Pancreas (tissue), 8 donors: ENCODE results near the gene IL9. TPM values are rescaled to one million over a fixed set of nuclear protein-coding genes. Genes with fewer than 3 reads are reported as not detected.

Experiments used
- polyA plus RNA-seq, 2 donors: library from polyadenylated mRNA; stranded (reverse); fragments of 200-250 nt; gene quantifications; one replicate each; pipeline ENCODE4 v1.2.3, GENCODE V29; 2013
- total RNA-seq, 6 donors: library from RNA; stranded (reverse); fragmentation: NEBNext Ultra II Directional in 4 of 6; extraction: Animal tissue kit (Norgen Biotek cat#: 25700) in 4 of 6; gene quantifications; one replicate each; pipeline versions ENCODE4 v1.2.1 to v1.2.4, GENCODE V29; 2021 to 2023
- donor health status: healthy with polysubstance abuse.
- donor health status: DM: no; HTN: no; CAD: no; lungs with moderate emphysema.
- donor health status: DM: no; HTN: no; CAD: no.
- donor health status: Bipolar disorder and iron deficiency.
- donor health status: DM: yes; HTN: yes; CAD: no.
- donor health status: DM: no; HTN: no; CAD: no.
- donor health status: DM: no; HTN: no; CAD: no.
- donor health status: DM: yes; HTN: yes; CAD: no.

The IL9 gene
- total and polyA plus RNA-seq, 8 donors, result not detected

Other genes with a start within 250 kb of the IL9 start
- 1 to 10 TPM in 3 of 6 donors, under 1 TPM in 3; 0.37 to 2.1 (median 1.1) TPM for gene SLC25A48, start 61.2 kb downstream of the IL9 start, total RNA-seq
- 1 to 10 TPM; 1.5 to 3.2 TPM for gene SLC25A48, start 61.2 kb downstream of the IL9 start, polyA plus RNA-seq
- gene LECT2, start 59.1 kb upstream of the IL9 start, total RNA-seq, result not detected
- gene LECT2, start 59.1 kb upstream of the IL9 start, polyA plus RNA-seq, result not detected
- gene TGFBI, start 133.1 kb upstream of the IL9 start, total RNA-seq, result 10 to 100 TPM in 3 of 6 donors, 1 to 10 TPM in 3; 3.7 to 50.1 (median 12.2) TPM
- 10 to 100 TPM; 14.2 to 17.6 TPM for gene TGFBI, start 133.1 kb upstream of the IL9 start, polyA plus RNA-seq
- 10 to 100 TPM; 18.5 to 46.1 (median 23.4) TPM for gene SMAD5, start 237.0 kb upstream of the IL9 start, total RNA-seq
- 1 to 10 TPM; 4.3 to 8.8 TPM for gene SMAD5, start 237.0 kb upstream of the IL9 start, polyA plus RNA-seq